Measurements from ENCODE around the gene CFAP210.

DNA sequence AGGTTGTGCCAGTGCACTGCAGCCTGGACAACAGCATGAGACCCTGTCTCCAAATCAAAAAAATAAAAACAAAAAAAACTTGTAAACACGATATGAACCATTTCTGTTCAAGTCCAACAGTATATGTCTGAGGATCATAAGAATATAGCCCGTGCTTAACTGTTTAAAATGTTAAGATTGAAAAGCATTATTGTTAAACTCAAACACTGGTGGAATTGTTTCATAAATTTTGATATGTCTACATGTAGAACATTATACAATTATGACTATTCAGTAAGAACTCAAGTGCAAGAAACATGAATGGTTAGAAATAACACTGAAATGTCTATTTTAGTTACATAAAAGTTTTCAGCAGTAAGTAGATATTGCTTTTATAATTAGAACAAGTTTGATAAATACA lies 80.3 kb downstream of the CFAP210 start:
- TF ChIP-seq GATA2 (IDR thresholded peaks at IDR 0.05; ENCODE audit: low read depth, low read length) (no peak), GATA3 (IDR thresholded peaks at IDR 0.05; ENCODE audit: low read depth, low read length) (no peak)

Measured in SH-SY5Y (cell line).